Measurements from ENCODE around the gene ZNHIT2.

Gene ZNHIT2

DNA sequence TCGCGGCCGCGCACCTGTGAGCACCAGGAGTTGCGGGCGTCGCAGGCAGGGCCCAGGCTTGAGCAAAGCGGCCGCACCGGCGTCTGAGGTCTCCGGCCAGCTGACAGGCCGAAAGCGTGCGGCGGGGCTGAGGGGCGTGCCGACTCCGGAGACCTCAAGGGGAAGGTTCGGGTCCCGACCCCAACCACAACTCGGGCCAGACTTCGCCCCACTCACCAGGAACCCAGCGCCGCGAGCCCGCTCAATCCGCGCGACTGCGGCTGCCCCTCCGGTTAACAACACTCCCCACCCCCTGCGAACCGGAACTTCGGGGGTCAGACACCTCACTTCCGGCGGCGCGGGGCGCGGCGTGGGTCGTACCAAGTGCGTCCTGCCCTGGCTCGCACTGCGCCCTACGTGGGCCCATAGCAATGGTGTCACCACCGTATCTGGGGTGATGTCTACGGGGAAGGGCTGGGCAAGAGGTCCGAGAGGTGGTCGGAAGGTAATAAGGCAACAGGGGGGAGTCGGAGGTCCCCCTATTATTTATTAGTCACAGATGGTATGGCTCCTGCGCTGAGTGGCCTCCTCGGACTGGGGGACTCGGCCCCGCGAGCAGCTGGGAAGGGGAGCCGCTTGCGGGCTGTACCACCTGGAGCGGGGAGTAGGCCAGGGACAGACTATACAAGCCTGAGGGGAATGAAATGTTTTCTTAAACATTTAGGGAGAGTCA is 16.9 kb upstream of the ZNHIT2 start, which contains the start of gene SYVN1:
SYVN1 (minus strand) TSS at position 280 of the 712 bp plus-strand sequence. CDS start 918 bp downstream, outside the sequence.
- peak; percentile 75 for DNase-seq

- DNase-seq, result no peak
These were observed 16.2 kb upstream of the ZNHIT2 start for GRCh38 chr11:65133724-65134123.

DNA sequence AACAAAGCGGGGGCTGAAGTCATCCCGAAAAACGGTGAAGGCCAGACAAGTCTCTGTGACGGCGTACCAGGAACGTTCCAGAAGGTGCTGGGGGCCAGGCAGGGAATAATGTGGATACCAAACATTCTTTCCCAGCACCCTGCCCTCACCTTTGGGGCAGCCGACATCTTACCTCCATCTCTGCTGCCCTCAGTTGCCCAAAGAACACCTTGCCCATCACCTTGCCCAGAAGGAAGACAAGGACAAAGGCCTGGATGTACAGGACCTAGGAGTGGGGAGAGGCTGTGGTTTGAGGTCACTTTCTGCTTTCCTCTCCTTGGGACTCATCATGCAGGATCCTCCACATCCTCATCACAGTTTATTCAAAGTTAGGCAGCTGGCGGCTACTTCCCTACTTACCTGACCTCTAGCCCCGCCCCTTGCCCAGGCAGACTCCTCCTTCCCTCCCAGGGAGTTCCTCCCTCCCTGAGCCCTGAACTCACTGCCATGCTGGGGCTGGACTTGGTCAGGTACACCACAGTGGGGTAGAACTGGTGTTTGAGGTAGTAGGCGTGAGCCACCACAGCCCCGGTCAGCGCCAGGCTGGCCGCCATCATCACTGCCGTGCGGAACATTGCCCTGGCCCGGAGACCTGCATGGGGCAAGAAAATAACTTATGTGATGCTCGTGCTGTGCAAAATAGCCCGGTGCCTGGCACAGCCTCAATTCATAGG is 15.6 kb upstream of the ZNHIT2 start:
- peak; percentile 12 for DNase-seq

- DNase-seq, result no peak
These were observed 14.9 kb upstream of the ZNHIT2 start for GRCh38 chr11:65132238-65132987.

DNA sequence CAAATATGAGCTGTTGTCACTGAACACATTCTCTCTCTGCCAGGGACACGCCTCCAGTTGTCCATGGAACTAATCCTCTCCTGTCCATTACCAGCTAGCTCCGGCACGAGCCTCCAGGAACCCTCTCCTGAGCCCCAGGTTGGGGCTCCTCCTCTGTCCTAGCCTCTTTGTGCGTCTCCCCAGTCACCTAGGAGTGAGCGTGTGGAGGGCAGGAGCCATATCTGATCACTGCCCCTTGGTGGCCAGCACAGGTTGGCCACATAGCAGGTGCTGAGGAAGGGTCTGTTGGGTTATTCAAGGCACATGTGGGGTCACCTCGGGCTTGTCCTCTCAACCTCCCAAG is 14.4 kb upstream of the ZNHIT2 start:
- DNase-seq, result no peak

GRCh38 chr11:65131417-65131776 is 13.9 kb upstream of the ZNHIT2 start:
- DNase-seq, result no peak

GRCh38 chr11:65130631-65131416 is 13.3 kb upstream of the ZNHIT2 start:
- DNase-seq, result no peak

GRCh38 chr11:65129649-65130441 is 12.3 kb upstream of the ZNHIT2 start:
- DNase-seq, result no peak

- no peak for DNase-seq
These were observed 11.0 kb upstream of the ZNHIT2 start for GRCh38 chr11:65128182-65129145.

DNA sequence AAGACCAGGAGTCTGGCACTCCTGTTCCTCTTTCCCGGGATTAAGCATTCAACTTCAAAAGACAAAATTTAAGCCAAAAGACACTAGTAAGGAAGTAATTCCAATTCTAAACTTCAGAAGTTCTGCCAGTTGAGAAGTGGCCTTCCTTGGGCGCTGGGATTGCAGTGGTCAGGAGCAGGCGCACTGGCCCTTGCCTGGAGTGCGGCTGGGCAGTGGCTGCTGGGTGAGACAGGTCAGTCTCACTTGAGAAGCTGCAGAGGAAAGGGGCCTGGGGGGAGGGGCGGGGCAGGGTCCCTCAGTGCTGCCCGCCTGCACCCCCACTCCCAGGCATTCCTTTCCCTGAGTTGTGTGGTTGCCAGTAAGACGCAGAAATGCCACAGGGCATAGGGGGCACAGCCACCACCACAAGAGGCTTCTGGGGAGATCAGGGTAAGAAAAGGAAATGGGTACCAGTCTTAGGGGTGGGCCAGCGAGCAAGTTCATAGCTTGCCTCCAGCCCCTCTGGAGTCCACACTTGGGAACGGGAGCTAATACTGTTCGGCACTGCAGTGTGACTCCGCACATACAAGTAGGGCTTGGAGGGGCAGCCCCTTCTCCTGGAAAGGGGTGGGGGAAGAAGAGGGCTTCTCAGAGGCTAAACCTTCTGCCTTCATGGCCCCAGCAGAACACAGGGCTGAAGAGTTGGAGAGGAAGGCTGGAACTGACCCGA is 10.1 kb upstream of the ZNHIT2 start:
- no peak for DNase-seq

- no peak for DNase-seq
These were observed 9.2 kb upstream of the ZNHIT2 start for GRCh38 chr11:65126624-65127274.

DNA sequence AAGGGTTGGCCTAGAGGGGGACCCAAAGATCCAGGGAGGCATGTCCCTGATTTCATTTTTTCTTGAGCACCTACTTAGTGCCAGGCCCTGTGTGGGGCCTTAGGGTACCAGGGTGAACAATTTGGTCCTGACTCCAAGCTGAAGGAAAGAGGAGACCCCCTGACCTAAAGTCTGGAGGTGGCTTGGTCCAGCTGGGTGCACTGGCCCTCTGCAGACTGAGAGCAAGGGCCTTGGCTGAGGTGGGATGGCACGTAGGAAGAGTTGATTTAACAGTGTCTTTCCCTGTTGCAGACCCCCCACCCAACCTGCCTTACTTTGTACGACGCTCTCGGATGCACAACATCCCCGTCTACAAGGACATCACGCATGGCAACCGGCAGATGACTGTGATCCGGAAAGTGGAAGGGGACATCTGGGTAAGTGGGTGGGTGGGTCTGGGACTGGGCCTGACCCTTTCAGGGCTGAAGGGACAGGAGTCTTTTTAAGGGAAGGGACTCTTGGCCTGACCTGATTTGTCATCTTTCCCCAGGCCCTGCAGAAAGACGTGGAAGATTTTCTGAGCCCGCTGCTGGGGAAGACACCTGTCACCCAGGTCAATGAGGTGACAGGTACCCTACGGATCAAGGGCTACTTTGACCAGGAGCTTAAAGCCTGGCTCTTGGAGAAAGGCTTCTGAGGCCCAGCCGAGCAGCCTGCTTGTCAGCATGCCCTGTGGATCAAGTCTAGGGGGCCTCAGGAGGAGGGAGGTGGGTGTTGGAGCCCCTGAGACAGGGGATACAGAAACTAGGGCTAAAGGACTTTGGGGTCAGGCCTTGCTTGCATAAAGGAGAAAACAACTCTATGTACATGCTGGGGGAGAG is 7.9 kb upstream of the ZNHIT2 start:
- no peak for DNase-seq

GRCh38 chr11:65124480-65125196 is 7.1 kb upstream of the ZNHIT2 start:
- no peak for DNase-seq

- peak; percentile 94 for DNase-seq
These were observed 4.6 kb upstream of the ZNHIT2 start, which contains the start of the genes FAU and MRPL49 for GRCh38 chr11:65121865-65122696. FAU (minus strand) TSS chr11:65122134; CDS start chr11:65121813, 321 bp downstream. MRPL49 (plus strand) TSS chr11:65122321; CDS start chr11:65122347, 26 bp downstream.

- DNase-seq, result no peak
These were observed 4.0 kb upstream of the ZNHIT2 start for GRCh38 chr11:65121447-65121864.

DNA sequence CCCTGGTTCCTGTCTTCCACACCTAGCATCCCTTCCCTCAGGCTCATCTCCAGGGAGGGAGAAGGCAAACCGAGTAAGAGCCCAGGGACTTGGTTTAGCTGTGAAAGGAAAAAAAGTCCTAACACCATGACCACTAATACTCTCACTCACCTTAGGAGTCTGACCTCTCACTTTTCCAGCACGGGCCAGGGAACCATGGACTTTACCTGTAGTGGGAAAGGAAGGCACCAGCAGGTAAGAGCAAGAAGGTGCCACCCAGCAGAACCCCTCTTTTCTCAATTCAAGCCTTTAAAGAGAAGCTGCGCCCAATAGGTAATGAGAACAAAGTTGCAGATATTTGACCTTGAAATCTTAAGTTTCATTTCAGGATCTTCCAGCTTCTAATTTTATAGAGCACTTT is 3.3 kb upstream of the ZNHIT2 start:
- no peak for DNase-seq

DNA sequence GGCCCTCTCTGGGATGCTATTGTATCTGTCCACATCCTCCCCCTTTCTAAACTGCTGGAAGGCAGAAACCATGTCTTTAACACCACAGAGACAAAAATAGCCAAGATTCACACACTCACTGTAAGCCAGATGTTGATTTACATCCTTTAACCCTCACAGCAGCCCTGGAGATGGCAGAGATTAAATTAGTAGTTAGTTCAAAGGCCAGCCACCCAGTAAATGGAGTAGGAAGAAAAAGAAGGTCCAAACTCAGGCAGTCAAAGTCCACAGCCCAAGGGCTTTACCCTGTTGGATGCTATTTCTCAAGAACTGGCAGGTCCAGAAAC is 2.1 kb upstream of the ZNHIT2 start:
- DNase-seq, result no peak
